H1 (cell line): ENCODE results near the gene PTPRO. TPM values are rescaled to one million over a fixed set of nuclear protein-coding genes. Genes with fewer than 3 reads are reported as not detected.
A peak's percentile ranks its signal among the peaks of the same experiment; 100 is the strongest.

ENCODE experiments used
- CTCF ChIA-PET: fragments of 300-600 bp; sonication (Branson Sonifier 250); formaldehyde crosslinking; loops from one replicate; lab custom pipeline; 2021; ENCODE audit not compliant: partially characterized antibody; lab: Charles Lee
- POLR2A ChIA-PET: fragments of 300-600 bp; sonication (Branson Sonifier 250); formaldehyde crosslinking; loops from one replicate; lab custom pipeline; 2021; ENCODE audit warnings: inconsistent platforms; ENCODE audit not compliant: partially characterized antibody; lab: Charles Lee
- DNase-seq, 2 experiments: peaks; one replicate each; pipeline versions ENCODE4 v3.0.0 to v3.0.0-alpha.2; 2010 to 2022; ENCODE audit warnings: low spot score in 2 of 2, low read depth in 1 of 2, mixed read lengths in 1 of 2
- FAIRE-seq: peaks from 2 replicates; lab custom pipeline; 2011; peaks lifted over from hg19 to GRCh38; lab: Jason Lieb, UNC
- H2AFZ ChIP-seq: 2 replicates; pipeline ENCODE4 v1.8.1; 2012; ENCODE audit warnings: low read length, inconsistent platforms
- H2AK5ac ChIP-seq: 2 replicates; pipeline ENCODE4 v1.6.1; 2013; ENCODE audit warnings: low read depth, low read length
- H2BK120ac ChIP-seq: replicated peaks from 2 replicates; pipeline ENCODE3; 2013; ENCODE audit warnings: low read depth, low read length, inconsistent platforms
- H2BK12ac ChIP-seq: 2 replicates; pipeline ENCODE4 v1.6.1; 2013; ENCODE audit warnings: low read depth, low read length
- H2BK15ac ChIP-seq: 2 replicates; pipeline ENCODE4 v1.6.1; 2013; ENCODE audit warnings: low read length
- H2BK20ac ChIP-seq: 2 replicates; pipeline ENCODE4 v1.6.1; 2013; ENCODE audit warnings: low read length
- H2BK5ac ChIP-seq: 2 replicates; pipeline ENCODE4 v1.6.1; 2013; ENCODE audit warnings: low read depth, low read length
- H3K14ac ChIP-seq: 2 replicates; pipeline ENCODE4 v1.6.1; 2013; ENCODE audit warnings: inconsistent platforms; ENCODE audit not compliant: insufficient read length
- H3K18ac ChIP-seq: 2 replicates; pipeline ENCODE4 v1.6.1; 2013; ENCODE audit warnings: low read length; ENCODE audit errors: extremely low read depth
- H3K23ac ChIP-seq: 2 replicates; pipeline ENCODE4 v1.6.1; 2013; ENCODE audit warnings: inconsistent platforms; ENCODE audit not compliant: insufficient read length
- H3K23me2 ChIP-seq: 2 replicates; pipeline ENCODE4 v1.6.1; 2013; ENCODE audit warnings: low read depth, low read length
- H3K27ac ChIP-seq: 2 replicates; pipeline ENCODE4 v1.6.1; 2011; ENCODE audit warnings: low read depth, low read length, inconsistent platforms
- H3K27me3 ChIP-seq, 4 experiments: replicated peaks in 1 of 4; 1 replicate in 1 of 4; 2 replicates in 3 of 4; pipeline versions ENCODE4 v1.6.1 to v1.8.1; 2011 to 2013; ENCODE audit warnings: low read length in 3 of 4, mild to moderate bottlenecking in 3 of 4, inconsistent platforms in 2 of 4, mixed read lengths in 2 of 4, moderate library complexity in 1 of 4; ENCODE audit not compliant: control insufficient read depth in 3 of 4, insufficient read depth in 3 of 4; ENCODE audit errors: extremely low read depth in 1 of 4
- H3K36me3 ChIP-seq, 4 experiments: 2 replicates each; pipeline versions ENCODE4 v1.6.1 to v1.8.1; 2011 to 2013; ENCODE audit warnings: mild to moderate bottlenecking in 4 of 4, low read length in 3 of 4, moderate library complexity in 2 of 4, control low read depth in 1 of 4, inconsistent platforms in 1 of 4; ENCODE audit not compliant: insufficient read depth in 4 of 4, control insufficient read depth in 2 of 4
- H3K4ac ChIP-seq: replicated peaks from 2 replicates; pipeline ENCODE3; 2013; ENCODE audit warnings: low read length, low read depth, mixed read lengths, inconsistent platforms; ENCODE audit not compliant: insufficient read length
- H3K4me1 ChIP-seq, 4 experiments: replicated peaks in 1 of 4; 1 replicate in 1 of 4; 2 replicates in 3 of 4; pipeline versions ENCODE4 v1.6.1 to v1.8.1; 2011 to 2013; ENCODE audit warnings: low read length in 3 of 4, inconsistent platforms in 2 of 4, mixed read lengths in 1 of 4; ENCODE audit not compliant: insufficient read depth in 4 of 4, control insufficient read depth in 3 of 4
- H3K4me2 ChIP-seq, 2 experiments: 2 replicates each; pipeline versions ENCODE4 v1.6.1 to v1.8.1; 2011 to 2013; ENCODE audit warnings: low read depth in 2 of 2, low read length in 2 of 2, control low read depth in 1 of 2, inconsistent platforms in 1 of 2, mild to moderate bottlenecking in 1 of 2; ENCODE audit not compliant: insufficient read depth in 1 of 2
- H3K4me3 ChIP-seq, 4 experiments: fragments of 200-600, 300-600 bp in 1 of 4; sonication (generic), shearing (Covaris generic), sonication (Bioruptor Twin) in 1 of 4; 2 replicates each; pipeline versions ENCODE4 v1.5.1 to v1.8.1; 2011 to 2016; ENCODE audit warnings: low read length in 4 of 4, low read depth in 3 of 4, control low read depth in 2 of 4, inconsistent platforms in 2 of 4, mild to moderate bottlenecking in 2 of 4, mixed read lengths in 1 of 4, moderate library complexity in 1 of 4; ENCODE audit not compliant: insufficient read depth in 2 of 4; ENCODE audit errors: extremely low read depth in 1 of 4
- H3K56ac ChIP-seq: replicated peaks from 2 replicates; pipeline ENCODE3; 2013; ENCODE audit warnings: low read depth, mild to moderate bottlenecking, mixed read lengths, low read length, inconsistent platforms; ENCODE audit not compliant: insufficient read length
- H3K79me1 ChIP-seq: 2 replicates; pipeline ENCODE4 v1.6.1; 2013; ENCODE audit warnings: low read depth, low read length, control low read depth
- H3K79me2 ChIP-seq, 2 experiments: 2 replicates each; pipeline versions ENCODE4 v1.6.1 to v1.8.1; 2012 to 2013; ENCODE audit warnings: low read length in 2 of 2, mild to moderate bottlenecking in 2 of 2, inconsistent platforms in 1 of 2; ENCODE audit not compliant: insufficient read depth in 2 of 2, control insufficient read depth in 1 of 2
- H3K9ac ChIP-seq, 4 experiments: replicated peaks in 1 of 4; 1 replicate in 1 of 4; 2 replicates in 3 of 4; pipeline versions ENCODE4 v1.6.1 to v1.8.1; 2011 to 2013; ENCODE audit warnings: low read depth in 3 of 4, low read length in 3 of 4, control low read depth in 2 of 4, mild to moderate bottlenecking in 2 of 4, moderate library complexity in 2 of 4, inconsistent platforms in 1 of 4; ENCODE audit errors: extremely low read depth in 1 of 4
- H3K9me3 ChIP-seq, 2 experiments: 2 replicates each; pipeline versions ENCODE4 v1.6.1 to v1.8.1; 2012 to 2013; ENCODE audit warnings: mild to moderate bottlenecking in 2 of 2, moderate library complexity in 2 of 2, control low read depth in 1 of 2, inconsistent platforms in 1 of 2, low read depth in 1 of 2, low read length in 1 of 2, mixed read lengths in 1 of 2; ENCODE audit not compliant: insufficient read depth in 2 of 2
- H4K20me1 ChIP-seq, 2 experiments: replicated peaks in 1 of 2; 2 replicates each; pipeline versions ENCODE3 to v1.8.1; 2011 to 2013; ENCODE audit warnings: inconsistent platforms in 2 of 2, low read length in 2 of 2, mild to moderate bottlenecking in 1 of 2; ENCODE audit not compliant: insufficient read depth in 2 of 2, control insufficient read depth in 1 of 2
- H4K5ac ChIP-seq: 2 replicates; pipeline ENCODE4 v1.6.1; 2013; ENCODE audit warnings: low read length, low read depth, mixed read lengths, inconsistent platforms; ENCODE audit not compliant: insufficient read length
- H4K8ac ChIP-seq: 2 replicates; pipeline ENCODE4 v1.8.0; 2013; ENCODE audit warnings: mild to moderate bottlenecking, moderate library complexity, low read length, inconsistent platforms; ENCODE audit not compliant: insufficient read depth; ENCODE audit errors: extremely low read depth
- H4K91ac ChIP-seq: replicated peaks from 2 replicates; pipeline ENCODE3; 2013; ENCODE audit warnings: low read length, mixed read lengths, inconsistent platforms; ENCODE audit not compliant: insufficient read length
- BCL11A ChIP-seq, 2 experiments: IDR thresholded peaks; one replicate each; pipeline ENCODE4 v1.6.1; 2011; ENCODE audit warnings: low read depth in 2 of 2, low read length in 2 of 2, mild to moderate bottlenecking in 2 of 2
- BRCA1 ChIP-seq: IDR thresholded peaks from 2 replicates; pipeline ENCODE4 v1.6.1; 2012; ENCODE audit warnings: low read depth, low read length, improper control_type of control experiment
- CHD2 ChIP-seq: IDR thresholded peaks from 2 replicates; pipeline ENCODE4 v1.6.1; 2012; ENCODE audit warnings: low read length, improper control_type of control experiment
- CTBP2 ChIP-seq: IDR thresholded peaks from 2 replicates; pipeline ENCODE4 v1.7.0; 2011; ENCODE audit warnings: borderline replicate concordance, mild to moderate bottlenecking, moderate library complexity, mixed read lengths, low read length; ENCODE audit not compliant: insufficient read depth, insufficient read length
- HDAC2 ChIP-seq, 2 experiments: fragments of 300-600 bp in 1 of 2; sonication (generic) in 1 of 2; IDR thresholded peaks; 2 replicates each; pipeline ENCODE4 v1.6.1; 2011 to 2012; ENCODE audit warnings: low read depth in 2 of 2, low read length in 2 of 2, mild to moderate bottlenecking in 2 of 2, moderate library complexity in 2 of 2, borderline replicate concordance in 1 of 2, inconsistent platforms in 1 of 2
- HDAC6 ChIP-seq: IDR thresholded peaks from one replicate; pipeline ENCODE4 v1.7.1; 2012; ENCODE audit warnings: low read depth, mild to moderate bottlenecking, inconsistent platforms, low read length, moderate library complexity
- KDM5A ChIP-seq: fragments of 200-600 bp; IDR thresholded peaks from 2 replicates; pipeline ENCODE4 v1.7.1; 2012; ENCODE audit warnings: mild to moderate bottlenecking, low read length, inconsistent platforms, mixed read lengths
- PHF8 ChIP-seq: fragments of 200-600 bp; sonication (generic); conservative IDR thresholded peaks from 2 replicates; pipeline ENCODE4 v1.7.1; 2012; ENCODE audit warnings: low read depth, mild to moderate bottlenecking, inconsistent platforms, low read length, moderate library complexity
- POLR2AphosphoS5 ChIP-seq: IDR thresholded peaks from 2 replicates; pipeline ENCODE4 v1.6.1; 2011; ENCODE audit warnings: low read depth, low read length
- POU5F1 ChIP-seq: IDR thresholded peaks from 2 replicates; pipeline ENCODE4 v1.6.1; 2011; ENCODE audit warnings: low read depth, mild to moderate bottlenecking, low read length, moderate library complexity
- SAP30 ChIP-seq: fragments of 300-600 bp; sonication (generic); IDR thresholded peaks from 2 replicates; pipeline ENCODE4 v1.7.1; 2012; ENCODE audit warnings: low read length, moderate library complexity, mild to moderate bottlenecking, inconsistent platforms; ENCODE audit not compliant: insufficient read depth, insufficient replicate concordance
- SIRT6 ChIP-seq: IDR thresholded peaks from one replicate; pipeline ENCODE4 v1.7.1; 2012; ENCODE audit warnings: low read length, inconsistent platforms
- SP1 ChIP-seq: IDR thresholded peaks from 2 replicates; pipeline ENCODE4 v1.6.1; 2011; ENCODE audit warnings: low read depth, low read length
- TAF7 ChIP-seq: optimal IDR thresholded peaks from 2 replicates; pipeline ENCODE3; 2011; ENCODE audit warnings: low read depth, mild to moderate bottlenecking, inconsistent platforms, low read length, moderate library complexity, borderline replicate concordance
- TBP ChIP-seq: IDR thresholded peaks from 2 replicates; pipeline ENCODE4 v1.6.1; 2011; ENCODE audit warnings: low read depth, low read length, improper control_type of control experiment
- WGBS, 2 experiments: shearing (Covaris generic) in 1 of 2; methylation state at CpG; one replicate each; pipeline versions ENCODE4 v1.1.6 to v1.1.7; 2013 to 2015; ENCODE audit warnings: low lambda C conversion rate in 2 of 2, mixed read lengths in 2 of 2, inconsistent platforms in 1 of 2, low coverage in 1 of 2, missing lambda C conversion rate in 1 of 2; ENCODE audit not compliant: insufficient replicate concordance in 2 of 2, insufficient coverage in 1 of 2, insufficient read length in 1 of 2; ENCODE audit errors: extremely low coverage in 1 of 2, missing lambda C conversion rate in 1 of 2; 5-methylcytosine and 5-hydroxymethylcytosine counted together
- polyA plus RNA-seq, 7 experiments: library from polyadenylated mRNA; depleted of rRNA in 3 of 7; stranded (reverse) in 5 of 7; unstranded in 2 of 7; fragments of >200 nt in 5 of 7; fragments of 200-250 nt in 2 of 7; gene quantifications; 1 replicate in 5 of 7; 2 replicates in 1 of 7; 4 replicates in 1 of 7; pipeline versions ENCODE4 v1.2.1 to v1.2.3, GENCODE V29; 2011 to 2013; ENCODE audit warnings: missing spikeins in 2 of 7, mixed read lengths in 2 of 7
- total RNA-seq: library from RNA; stranded (reverse); fragmentation: NEBNext Ultra II Directional; extraction: Animal tissue kit (Norgen Biotek cat#: 25700); gene quantifications from 2 replicates; pipeline ENCODE4 v1.2.1, GENCODE V29; 2021

Gene PTPRO
- total and polyA plus RNA-seq, 2 of the 8 experiments (the other 6 are each of a cell fraction or from before 2014, with no cell fraction given) = 0.73 to 1.7 TPM

- Histone ChIP-seq H3K14ac (no peak overlapping the region), H3K4me1 (no peaks in the 10 kb centered on the region), H3K23ac (no peak overlapping the region), H4K20me1 (no peaks in the 10 kb centered on the region), H3K79me1 (no peaks in the 10 kb centered on the region), H3K36me3 (no peaks in the 10 kb centered on the region), H3K9me3 (no peaks in the 10 kb centered on the region), H3K4me2 (no peak overlapping the region), H3K4me3 (no peak overlapping the region), H2BK120ac (no peak overlapping the region), H3K56ac (no peak overlapping the region), H2AFZ (no peak overlapping the region), H3K18ac (no peak overlapping the region), H3K27ac (no peak overlapping the region), H2AK5ac (no peak overlapping the region), H3K79me2 (no peaks in the 10 kb centered on the region), H3K23me2 (0 out of 2 replicates have a peak, but pooled peaks cover 3% of the 10 kb centered on the region), H3K27me3 (no peaks in the 10 kb centered on the region), H4K91ac (no peak overlapping the region), H2BK12ac (no peak overlapping the region), H3K9ac (peak overlapping the region in 1 of 4 experiments; percentile 34; a peak in 1 of 7 replicates), H4K5ac (no peak overlapping the region), H2BK20ac (no peak overlapping the region), H3K4ac (no peak overlapping the region), H2BK5ac (no peak overlapping the region), H2BK15ac (no peak overlapping the region), H4K8ac (no peak overlapping the region)
- DNase-seq = no peak
- WGBS, 2 experiments = 90% methylated on average over 5 of the region's 5 CpGs; no CpG with 5 or more reads in 1 of the 2 experiments
- FAIRE-seq = no peak
- ChIA-PET POLR2A (interaction anchor here (0.6 to 1.1 kb wide), 2 partner anchors 197 to 265 kb away, joined by 3 read pairs; no protein-coding TSS in a partner anchor), CTCF (interaction anchor here (0.6 to 4.5 kb wide), 6 partner anchors 12 to 313 kb away, joined by 3 to 72 read pairs (median 3); no protein-coding TSS in a partner anchor)
- TF ChIP-seq BRCA1 (no peak), SAP30 (no peak), SIRT6 (no peak), TBP (no peak), CHD2 (no peak), POU5F1 (no peak), POLR2AphosphoS5 (no peak), CTBP2 (no peak), KDM5A (no peak), HDAC2 (IDR thresholded peaks at IDR 0.05; ENCODE audit: borderline replicate concordance in 1 of 2, low read depth in 2 of 2, low read length in 2 of 2) (no peak), SP1 (no peak), BCL11A (IDR thresholded peaks at IDR 0.05; ENCODE audit: low read depth in 2 of 2, low read length in 2 of 2) (no peak), HDAC6 (no peak), TAF7 (no peak), PHF8 (no peak)
These were observed 269.5 kb downstream of the PTPRO start for GRCh38 chr12:15591811-15592210.
